ENCODE results near the gene CD248.
"Not testable (repeated sequence)": the region's sequence is repeated elsewhere in the genome, so short reads cannot be mapped to it uniquely, and the experiment has no call there.

Gene CD248

GRCh38 chr11:66323684-66324083, 6.8 kb upstream of the CD248 start:
- H3K9ac ChIP-seq (ENCODE audit: low read length), result no peak overlapping the region
- peaks cover 29% of the 10 kb centered on the region for H3K4me1 ChIP-seq (ENCODE audit: insufficient read depth, low read length)
- no peaks in the 10 kb centered on the region for H3K27me3 ChIP-seq (ENCODE audit: control insufficient read depth in 1 of 2, insufficient read depth in 2 of 2, low read length in 2 of 2)
- no peaks in the 10 kb centered on the region for H3K36me3 ChIP-seq (ENCODE audit: insufficient read depth, low read length)
- no peak overlapping the region for H3K4me3 ChIP-seq (ENCODE audit: low read depth in 1 of 2, low read length in 2 of 2)
- H3K9me3 ChIP-seq (ENCODE audit: low read length), result no peaks in the 10 kb centered on the region
- no peak overlapping the region for H3K27ac ChIP-seq (ENCODE audit: low read depth, low read length)

GRCh38 chr11:66322732-66323427, 6.0 kb upstream of the CD248 start:
- no peaks in the 10 kb centered on the region for H3K27me3 ChIP-seq (ENCODE audit: control insufficient read depth in 1 of 2, insufficient read depth in 2 of 2, low read length in 2 of 2)
- H3K27ac ChIP-seq (ENCODE audit: low read depth, low read length), result no peak overlapping the region
- no peaks in the 10 kb centered on the region for H3K36me3 ChIP-seq (ENCODE audit: insufficient read depth, low read length)
- peaks cover 29% of the 10 kb centered on the region for H3K4me1 ChIP-seq (ENCODE audit: insufficient read depth, low read length)
- no peak overlapping the region for H3K9ac ChIP-seq (ENCODE audit: low read length)
- H3K4me3 ChIP-seq (ENCODE audit: low read depth in 1 of 2, low read length in 2 of 2), result no peak overlapping the region
- H3K9me3 ChIP-seq (ENCODE audit: low read length), result no peaks in the 10 kb centered on the region

GRCh38 chr11:66321606-66322005, 4.8 kb upstream of the CD248 start:
- Histone ChIP-seq H3K9me3 (ENCODE audit: low read length) (no peaks in the 10 kb centered on the region), H3K27ac (ENCODE audit: low read depth, low read length) (no peak overlapping the region), H3K27me3 (ENCODE audit: control insufficient read depth in 1 of 2, insufficient read depth in 2 of 2, low read length in 2 of 2) (no peaks in the 10 kb centered on the region), H3K4me1 (ENCODE audit: insufficient read depth, low read length) (peaks cover 24% of the 10 kb centered on the region), H3K4me3 (ENCODE audit: low read depth in 1 of 2, low read length in 2 of 2) (no peak overlapping the region), H3K9ac (ENCODE audit: low read length) (no peak overlapping the region), H3K36me3 (ENCODE audit: insufficient read depth, low read length) (no peaks in the 10 kb centered on the region)

- not testable (repeated sequence) for H3K9me3 ChIP-seq (ENCODE audit: low read length); H3K27me3 ChIP-seq (ENCODE audit: control insufficient read depth in 1 of 2, insufficient read depth in 2 of 2, low read length in 2 of 2); H3K9ac ChIP-seq (ENCODE audit: low read length); H3K27ac ChIP-seq (ENCODE audit: low read depth, low read length); H3K4me3 ChIP-seq (ENCODE audit: low read depth in 1 of 2, low read length in 2 of 2); H3K36me3 ChIP-seq (ENCODE audit: insufficient read depth, low read length)
- peaks cover 23% of the 10 kb centered on the region for H3K4me1 ChIP-seq (ENCODE audit: insufficient read depth, low read length)
Measured at GRCh38 chr11:66320748-66321147, 3.9 kb upstream of the CD248 start.

GRCh38 chr11:66320289-66320688, 3.4 kb upstream of the CD248 start:
- H3K36me3 ChIP-seq (ENCODE audit: insufficient read depth, low read length); H3K9me3 ChIP-seq (ENCODE audit: low read length): not testable (repeated sequence)
- peaks cover 28% of the 10 kb centered on the region for H3K4me1 ChIP-seq (ENCODE audit: insufficient read depth, low read length)

GRCh38 chr11:66318600-66318970, 1.7 kb upstream of the CD248 start:
- H3K27ac ChIP-seq (ENCODE audit: low read depth, low read length), result no peak overlapping the region

More at GRCh38 chr11:66320289-66320688, 3.4 kb upstream of the CD248 start:
- H3K9ac ChIP-seq (ENCODE audit: low read length); H3K4me3 ChIP-seq (ENCODE audit: low read depth in 1 of 2, low read length in 2 of 2); H3K27ac ChIP-seq (ENCODE audit: low read depth, low read length); H3K27me3 ChIP-seq (ENCODE audit: control insufficient read depth in 1 of 2, insufficient read depth in 2 of 2, low read length in 2 of 2): not testable (repeated sequence)

GRCh38 chr11:66317723-66318599, 1.1 kb upstream of the CD248 start:
- Histone ChIP-seq H3K9me3 (ENCODE audit: low read length) (no peaks in the 10 kb centered on the region), H3K36me3 (ENCODE audit: insufficient read depth, low read length) (no peaks in the 10 kb centered on the region), H3K4me1 (ENCODE audit: insufficient read depth, low read length) (peaks cover 51% of the 10 kb centered on the region), H3K4me3 (ENCODE audit: low read depth in 1 of 2, low read length in 2 of 2) (peak overlapping the region; percentile 12 to 34), H3K27ac (ENCODE audit: low read depth, low read length) (peak overlapping the region; percentile 90), H3K9ac (ENCODE audit: low read length) (no peak overlapping the region), H3K27me3 (ENCODE audit: control insufficient read depth in 1 of 2, insufficient read depth in 2 of 2, low read length in 2 of 2) (no peaks in the 10 kb centered on the region)

More at GRCh38 chr11:66318600-66318970, 1.7 kb upstream of the CD248 start:
- H3K4me1 ChIP-seq (ENCODE audit: insufficient read depth, low read length), result peaks cover 45% of the 10 kb centered on the region
- no peaks in the 10 kb centered on the region for H3K36me3 ChIP-seq (ENCODE audit: insufficient read depth, low read length)
- H3K9me3 ChIP-seq (ENCODE audit: low read length), result no peaks in the 10 kb centered on the region
- no peak overlapping the region for H3K4me3 ChIP-seq (ENCODE audit: low read depth in 1 of 2, low read length in 2 of 2)
- no peak overlapping the region for H3K9ac ChIP-seq (ENCODE audit: low read length)
- H3K27me3 ChIP-seq (ENCODE audit: control insufficient read depth in 1 of 2, insufficient read depth in 2 of 2, low read length in 2 of 2), result no peaks in the 10 kb centered on the region

GRCh38 chr11:66317322-66317722, 478 bp upstream of the CD248 start:
- peaks cover 52% of the 10 kb centered on the region for H3K4me1 ChIP-seq (ENCODE audit: insufficient read depth, low read length)

GRCh38 chr11:66315921-66316811, 678 bp downstream of the CD248 start:
- no peaks in the 10 kb centered on the region for H3K36me3 ChIP-seq (ENCODE audit: insufficient read depth, low read length)
- peak overlapping the region; percentile 90 for H3K27ac ChIP-seq (ENCODE audit: low read depth, low read length)
- peaks cover 48% of the 10 kb centered on the region for H3K4me1 ChIP-seq (ENCODE audit: insufficient read depth, low read length)
- H3K27me3 ChIP-seq (ENCODE audit: control insufficient read depth in 1 of 2, insufficient read depth in 2 of 2, low read length in 2 of 2), result no peaks in the 10 kb centered on the region
- no peak overlapping the region for H3K9ac ChIP-seq (ENCODE audit: low read length)
- peak overlapping the region; percentile 66 to 67 for H3K4me3 ChIP-seq (ENCODE audit: low read depth in 1 of 2, low read length in 2 of 2)
- H3K9me3 ChIP-seq (ENCODE audit: low read length), result no peaks in the 10 kb centered on the region

More at GRCh38 chr11:66317322-66317722, 478 bp upstream of the CD248 start:
- no peaks in the 10 kb centered on the region for H3K9me3 ChIP-seq (ENCODE audit: low read length)
- H3K36me3 ChIP-seq (ENCODE audit: insufficient read depth, low read length), result no peaks in the 10 kb centered on the region
- peak overlapping the region; percentile 90 for H3K27ac ChIP-seq (ENCODE audit: low read depth, low read length)
- no peak overlapping the region for H3K9ac ChIP-seq (ENCODE audit: low read length)
- no peaks in the 10 kb centered on the region for H3K27me3 ChIP-seq (ENCODE audit: control insufficient read depth in 1 of 2, insufficient read depth in 2 of 2, low read length in 2 of 2)
- H3K4me3 ChIP-seq (ENCODE audit: low read depth in 1 of 2, low read length in 2 of 2), result peak overlapping the region; percentile 12 to 34

- Histone ChIP-seq H3K4me3 (ENCODE audit: low read depth in 1 of 2, low read length in 2 of 2) (peak overlapping the region; percentile 66 to 67), H3K36me3 (ENCODE audit: insufficient read depth, low read length) (no peaks in the 10 kb centered on the region), H3K9ac (ENCODE audit: low read length) (no peak overlapping the region), H3K27me3 (ENCODE audit: control insufficient read depth in 1 of 2, insufficient read depth in 2 of 2, low read length in 2 of 2) (no peaks in the 10 kb centered on the region), H3K27ac (ENCODE audit: low read depth, low read length) (peak overlapping the region; percentile 90), H3K9me3 (ENCODE audit: low read length) (no peaks in the 10 kb centered on the region), H3K4me1 (ENCODE audit: insufficient read depth, low read length) (peaks cover 48% of the 10 kb centered on the region)
Measured at GRCh38 chr11:66315498-66315885, 1.4 kb downstream of the CD248 start.

All from muscle layer of colon (tissue), 2 donors.